Myocyte (in vitro differentiated cells): ENCODE data around the gene OR2V2. TPM values are rescaled to one million over a fixed set of nuclear protein-coding genes. Genes with fewer than 3 reads are reported as not detected.
"Not testable (repeated sequence)": the region's sequence is repeated elsewhere in the genome, so short reads cannot be mapped to it uniquely, and the experiment has no call there.

ENCODE experiments used
- DNase-seq: peaks from one replicate; pipeline ENCODE4 v3.0.0-alpha.2; 2012; ENCODE audit warnings: low read depth
- total RNA-seq: library from RNA; depleted of rRNA; stranded (reverse); fragments of >200 nt; gene quantifications from 2 replicates; pipeline ENCODE4 v1.2.3, GENCODE V29; 2014

The OR2V2 gene
- total RNA-seq, 1 donor from 2014 or later = not detected

DNA sequence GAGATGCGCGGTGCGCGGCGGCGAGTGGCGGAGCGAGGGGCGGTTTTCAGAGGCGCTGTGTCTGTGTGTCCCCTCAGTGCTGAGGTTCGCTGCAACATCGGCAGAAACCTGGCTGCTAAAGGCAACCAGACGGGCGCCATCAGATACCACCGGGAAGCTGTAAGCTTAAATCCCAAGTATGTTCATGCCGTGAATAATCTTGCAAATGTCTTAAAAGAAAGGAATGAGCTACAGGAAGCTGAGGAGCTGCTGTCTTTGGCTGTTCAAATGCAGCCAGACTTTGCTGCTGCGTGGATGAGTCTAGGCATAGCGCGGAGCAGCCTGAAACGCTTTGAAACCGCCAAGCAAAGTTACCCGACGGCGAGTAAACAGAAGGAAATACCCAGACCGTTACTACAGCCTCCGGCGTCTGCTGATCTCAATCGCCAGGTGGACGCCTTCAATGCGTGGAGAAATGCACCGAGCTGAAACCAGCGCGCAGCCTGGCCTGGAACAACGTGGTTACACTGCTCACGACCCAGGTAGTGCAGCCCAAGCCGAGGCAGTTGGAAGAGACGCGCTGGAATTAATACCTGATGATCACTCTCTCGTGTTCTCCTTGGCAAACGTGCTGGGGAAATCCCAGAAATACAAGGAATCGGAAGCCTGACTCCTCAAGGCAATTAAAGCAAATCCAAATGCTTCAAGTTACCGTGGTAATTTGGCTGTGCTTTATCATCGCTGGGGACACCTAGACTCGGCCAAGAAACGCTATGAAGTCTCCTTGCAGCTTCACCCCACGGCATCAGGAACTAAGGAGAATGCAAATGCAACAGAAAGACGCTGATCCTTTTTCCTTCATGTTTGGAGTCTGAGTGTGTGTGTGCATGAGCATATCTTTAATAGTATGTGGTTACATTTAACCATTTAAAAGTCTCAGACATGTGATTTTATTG lies 32.3 kb upstream of the OR2V2 start:
- no peak for DNase-seq

- DNase-seq = no peak
Observed at GRCh38 chr5:181118369-181118768, 29.0 kb upstream of the OR2V2 start.

- DNase-seq = no peak
Observed at GRCh38 chr5:181119105-181119504, 28.3 kb upstream of the OR2V2 start.

DNA sequence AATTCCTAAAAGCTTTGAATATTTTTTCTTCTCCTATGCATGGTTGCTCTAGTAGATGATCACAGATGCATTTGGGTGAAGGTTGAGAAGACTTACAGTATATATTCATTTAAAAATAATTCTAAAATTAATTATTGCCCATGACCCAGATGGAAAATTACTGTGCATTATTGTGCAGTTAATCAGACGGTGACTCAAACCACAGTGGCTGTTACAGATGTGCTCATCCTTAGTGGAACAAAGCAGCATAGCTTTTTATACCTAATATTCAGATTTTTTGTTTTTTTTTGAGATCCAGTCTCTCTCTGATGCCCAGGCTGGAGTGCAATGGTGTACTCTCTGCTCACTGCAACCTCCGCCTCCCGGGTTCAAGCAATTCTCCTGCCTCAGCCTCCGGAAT lies 27.1 kb upstream of the OR2V2 start:
- DNase-seq = no peak

GRCh38 chr5:181120761-181121160 lies 26.6 kb upstream of the OR2V2 start:
- DNase-seq = no peak

DNA sequence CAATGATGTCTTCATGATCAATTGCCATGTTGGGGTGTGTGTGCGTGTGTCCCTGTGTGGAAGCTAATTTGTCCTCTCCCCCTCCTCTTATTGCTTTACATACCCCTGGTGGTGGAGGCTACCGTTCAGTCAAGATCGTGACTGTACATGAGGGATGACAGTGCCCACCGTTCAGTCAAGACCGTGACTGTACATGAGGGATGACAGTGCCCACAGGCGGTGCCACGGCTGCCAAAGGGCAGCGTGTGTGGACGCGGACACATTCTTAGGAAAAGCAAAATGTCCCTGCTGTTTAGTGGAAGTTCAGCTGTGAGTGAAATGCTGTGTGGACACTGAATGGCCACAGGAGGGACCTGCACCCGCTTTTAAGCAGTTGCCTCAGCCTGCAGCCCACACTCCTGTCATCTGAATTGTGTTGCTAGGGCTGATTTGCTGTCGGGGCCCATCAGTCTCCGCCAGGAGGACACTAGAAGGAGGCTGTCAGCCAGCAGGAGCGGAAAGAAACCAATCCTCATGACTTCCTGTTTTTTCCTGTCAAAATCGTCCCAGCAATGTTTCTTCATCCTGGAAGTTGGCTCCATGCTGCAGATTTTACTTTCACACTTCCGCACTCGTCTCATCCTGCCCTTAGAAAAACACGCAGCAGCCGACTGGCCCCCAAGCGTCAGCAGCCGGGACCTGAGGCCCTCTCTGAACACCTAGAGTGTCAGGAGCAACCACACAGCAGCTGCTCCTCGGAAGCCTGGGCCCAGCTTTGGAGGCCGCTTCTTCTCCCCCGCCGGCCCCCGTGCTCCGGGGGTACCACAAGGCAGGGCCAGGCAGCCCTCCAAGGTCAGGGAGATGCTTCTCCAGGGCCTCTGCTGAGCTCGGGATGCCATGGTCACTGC lies 25.5 kb upstream of the OR2V2 start:
- DNase-seq = no peak

- no peak for DNase-seq
Observed at GRCh38 chr5:181124526-181124925, 22.9 kb upstream of the OR2V2 start.

DNA sequence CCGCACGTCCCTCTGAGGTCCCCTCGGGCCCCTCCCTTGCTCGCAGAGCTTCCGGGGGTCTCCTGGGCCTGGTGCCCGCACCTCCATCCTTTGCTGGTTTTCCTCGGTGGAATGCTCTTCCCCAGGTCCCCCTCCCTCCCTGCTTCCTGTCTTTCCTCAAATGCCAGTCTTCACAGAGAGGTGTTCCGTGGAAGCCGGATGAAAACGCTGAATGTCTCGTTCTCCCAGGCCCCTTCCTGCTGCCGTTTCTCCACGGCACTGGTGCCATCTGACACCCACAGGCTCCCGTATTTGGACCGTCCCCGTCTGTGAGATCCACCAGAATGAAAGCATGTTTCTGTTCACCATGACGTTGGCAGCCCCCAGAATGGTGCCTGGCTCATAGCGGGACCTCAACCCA lies 20.5 kb upstream of the OR2V2 start:
- DNase-seq = no peak

- DNase-seq = no peak
Observed at GRCh38 chr5:181127456-181127855, 19.9 kb upstream of the OR2V2 start.

DNA sequence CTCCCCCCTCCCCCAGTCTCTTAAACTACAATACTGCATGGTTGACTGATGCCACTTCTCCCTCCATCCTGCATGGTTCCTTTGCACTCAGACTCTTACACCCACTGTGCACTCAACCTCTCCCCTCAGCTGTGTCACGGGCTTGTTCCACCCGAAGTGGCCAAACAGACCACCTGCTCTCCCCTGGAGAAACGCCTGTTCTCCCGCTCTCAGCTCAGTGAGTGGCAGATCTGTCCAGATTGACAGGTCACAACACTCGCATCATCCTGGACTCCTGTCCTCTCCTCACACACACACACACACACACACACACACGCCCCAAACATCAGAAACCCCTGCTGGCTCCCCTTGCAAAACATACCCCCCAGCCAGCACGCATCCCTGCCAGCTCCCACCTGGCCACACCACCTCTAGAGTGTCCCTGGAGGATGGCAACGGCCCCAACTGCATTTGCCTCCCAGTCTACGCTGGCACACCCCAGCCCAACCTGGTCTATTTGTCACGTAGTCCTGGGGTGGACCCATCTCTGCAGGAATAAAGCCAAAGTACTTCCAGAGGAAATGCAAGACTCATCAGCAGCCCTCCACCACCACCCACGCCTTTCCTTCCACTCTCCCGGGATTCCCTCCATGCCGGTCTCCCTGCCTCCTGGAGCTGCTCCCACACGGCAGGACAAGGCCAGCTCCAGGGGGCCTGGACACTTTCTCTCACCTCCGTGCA lies 19.3 kb upstream of the OR2V2 start:
- no peak for DNase-seq

DNA sequence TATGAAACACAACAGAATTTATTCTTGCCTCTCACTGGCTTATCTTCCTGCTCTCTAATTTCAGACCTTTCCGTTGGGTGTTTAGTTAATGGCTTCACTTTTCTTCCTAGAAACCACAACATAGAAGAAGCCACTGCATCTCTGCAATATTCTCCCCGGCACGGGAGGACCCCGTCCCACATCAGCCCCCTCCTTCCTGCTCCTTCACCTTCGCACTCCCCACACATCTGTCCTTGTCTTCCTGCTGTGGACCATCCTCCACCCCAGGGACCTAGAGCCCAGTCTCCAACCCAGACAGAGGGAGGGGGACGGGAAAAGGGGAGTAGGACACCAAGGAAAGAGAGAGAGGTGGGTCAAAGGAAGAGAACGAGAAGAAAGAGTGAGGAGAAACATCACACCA lies 17.8 kb upstream of the OR2V2 start:
- no peak for DNase-seq

- DNase-seq = not testable (repeated sequence)
Observed at GRCh38 chr5:181130081-181130480, 17.3 kb upstream of the OR2V2 start.

GRCh38 chr5:181130832-181131496 lies 16.4 kb upstream of the OR2V2 start, which contains the start of gene OR2V1:
Gene OR2V1, minus strand, starts transcription at chr5:181131169. Its CDS starts 5,865 bp downstream, at chr5:181125304.
- no peak for DNase-seq

GRCh38 chr5:181131514-181131913 lies 15.9 kb upstream of the OR2V2 start:
- no peak for DNase-seq

DNA sequence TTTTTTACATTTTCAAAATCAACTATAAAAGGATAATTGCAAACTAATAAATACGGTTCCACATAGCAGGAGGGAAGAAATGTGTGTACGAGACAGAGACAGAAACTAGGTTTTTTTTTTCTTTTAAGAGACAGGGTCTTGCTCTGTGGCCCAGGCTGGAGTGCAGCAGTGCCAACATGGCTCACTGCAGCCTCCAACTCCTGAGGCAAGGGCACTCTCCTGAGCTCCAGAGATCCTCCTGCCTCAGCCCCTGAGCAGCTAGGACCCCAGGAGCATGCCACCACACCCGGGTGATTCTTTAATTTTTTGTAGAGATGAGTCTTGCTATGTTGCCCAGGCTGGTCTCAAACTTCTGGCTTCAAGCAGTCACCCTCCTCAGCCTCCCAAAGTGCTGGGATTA lies 14.3 kb upstream of the OR2V2 start:
- no peak for DNase-seq

GRCh38 chr5:181133610-181134231 lies 13.7 kb upstream of the OR2V2 start:
- DNase-seq = peak; percentile 67

DNA sequence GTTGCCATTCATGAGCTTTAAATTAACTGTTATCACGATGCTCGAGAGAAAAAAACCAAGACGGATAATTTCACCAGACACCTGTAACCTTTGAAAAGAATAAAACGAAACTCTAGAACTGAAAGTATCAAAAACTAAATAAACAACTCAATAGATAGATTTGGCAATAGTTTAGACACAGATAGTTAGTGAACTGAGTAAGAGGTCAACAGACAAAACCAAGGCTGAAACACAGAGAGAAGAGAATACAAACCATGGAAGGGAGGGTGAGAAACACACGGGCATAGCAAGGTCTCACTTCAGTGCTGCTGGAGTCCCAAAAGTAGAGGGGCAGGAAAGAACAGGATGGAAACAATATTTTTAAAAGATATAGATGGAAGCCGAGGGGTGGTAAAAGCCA lies 13.1 kb upstream of the OR2V2 start:
- DNase-seq = no peak

- DNase-seq = no peak
Observed at GRCh38 chr5:181136361-181136955, 10.9 kb upstream of the OR2V2 start.

DNA sequence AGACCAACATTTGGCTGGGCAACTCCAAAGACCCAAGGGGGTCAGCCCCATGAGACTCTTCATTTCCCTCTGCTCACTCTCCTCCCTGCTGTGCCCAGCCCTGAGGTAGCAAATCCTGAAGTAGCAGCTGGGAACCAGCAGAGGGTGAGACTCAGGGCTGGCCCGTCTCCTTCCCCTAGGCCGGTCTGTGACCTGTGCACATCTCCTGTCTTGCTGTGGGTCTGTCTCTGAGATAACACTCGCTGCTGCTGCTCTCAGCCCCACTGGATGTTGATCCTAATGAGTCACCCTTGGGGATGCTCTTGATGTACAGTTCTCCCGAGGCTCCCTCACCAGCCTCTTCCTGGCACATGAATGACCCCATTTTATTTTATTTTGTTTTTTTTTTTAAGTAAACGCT lies 9.1 kb upstream of the OR2V2 start:
- DNase-seq = no peak

DNA sequence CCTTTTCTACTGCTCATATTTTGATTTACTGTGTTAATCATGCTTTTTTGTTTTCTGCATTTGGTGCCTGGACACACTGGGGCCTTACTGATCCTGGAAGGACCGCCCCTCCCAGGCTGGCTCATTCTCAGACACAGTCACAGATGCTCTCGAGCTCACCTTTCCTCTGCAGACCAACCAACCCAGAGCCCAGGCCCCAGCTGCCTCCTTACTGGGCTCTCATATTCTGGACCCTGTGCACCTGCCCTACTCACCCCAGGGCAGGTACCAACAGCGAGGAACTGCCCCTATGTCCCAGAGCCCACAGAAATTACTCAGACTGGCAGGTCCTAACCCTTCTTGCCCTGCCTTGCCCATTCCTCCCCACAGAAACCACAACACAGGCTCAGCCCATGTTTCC lies 6.6 kb upstream of the OR2V2 start:
- DNase-seq = no peak
